DND-41 (cell line): ENCODE results near the gene ADCY1.

Experiments
- ATAC-seq: fragments of 200-7000 bp; cut with Tn5 transposase; 3 replicates; pipeline ENCODE4 v1.9.1; 2021; ENCODE audit warnings: low read depth; ENCODE audit not compliant: insufficient read depth
- DNase-seq: peaks from one replicate; pipeline ENCODE4 v3.0.0-alpha.2; 2020
- H2AFZ ChIP-seq: 2 replicates; pipeline ENCODE4 v1.6.0; 2012; ENCODE audit warnings: low read depth, low read length
- H3K27ac ChIP-seq: 2 replicates; pipeline ENCODE4 v1.5.1; 2012; ENCODE audit warnings: low read length, inconsistent platforms
- H3K27me3 ChIP-seq: fragments of 200-600 bp; sonication (generic); 2 replicates; pipeline ENCODE4 v1.6.0; 2012; ENCODE audit warnings: low read length, mild to moderate bottlenecking, inconsistent platforms; ENCODE audit not compliant: insufficient read depth, poor library complexity
- H3K36me3 ChIP-seq: 2 replicates; pipeline ENCODE4 v1.5.1; 2012; ENCODE audit warnings: low read length, inconsistent platforms; ENCODE audit not compliant: insufficient read depth
- H3K4me1 ChIP-seq: 2 replicates; pipeline ENCODE4 v1.5.1; 2012; ENCODE audit warnings: mild to moderate bottlenecking, low read length; ENCODE audit not compliant: insufficient read depth
- H3K4me2 ChIP-seq: 2 replicates; pipeline ENCODE4 v1.6.0; 2012; ENCODE audit warnings: mild to moderate bottlenecking, moderate library complexity, low read length, inconsistent platforms; ENCODE audit not compliant: insufficient read depth
- H3K4me3 ChIP-seq, 2 experiments: fragments of 200-600 bp in 1 of 2; shearing (Covaris generic) in 1 of 2; 2 replicates each; pipeline ENCODE4 v1.5.1; 2012 to 2016; ENCODE audit warnings: inconsistent platforms in 2 of 2, low read length in 2 of 2, mild to moderate bottlenecking in 2 of 2, low read depth in 1 of 2, moderate library complexity in 1 of 2
- H3K79me2 ChIP-seq: 2 replicates; pipeline ENCODE4 v1.6.0; 2012; ENCODE audit warnings: low read length, inconsistent platforms; ENCODE audit not compliant: insufficient read depth
- H3K9ac ChIP-seq: 2 replicates; pipeline ENCODE4 v1.6.0; 2012; ENCODE audit warnings: low read depth, mild to moderate bottlenecking, inconsistent platforms, low read length, moderate library complexity
- H3K9me3 ChIP-seq: 2 replicates; pipeline ENCODE4 v1.5.1; 2012; ENCODE audit warnings: low read length, moderate library complexity, mild to moderate bottlenecking, inconsistent platforms; ENCODE audit not compliant: insufficient read depth, severe bottlenecking
- H4K20me1 ChIP-seq: 2 replicates; pipeline ENCODE4 v1.6.0; 2012; ENCODE audit warnings: low read length; ENCODE audit not compliant: insufficient read depth
- EZH2 ChIP-seq: IDR thresholded peaks from 3 replicates; pipeline ENCODE4 v1.6.1; 2012; ENCODE audit warnings: borderline replicate concordance, low read depth, mild to moderate bottlenecking, moderate library complexity, low read length, inconsistent platforms; ENCODE audit not compliant: severe bottlenecking
- TF ChIP-seq, protein P1 (sequence below): IDR thresholded peaks from 2 replicates; pipeline ENCODE4 v1.5.1; 2012; ENCODE audit warnings: borderline replicate concordance, low read length, moderate library complexity, mild to moderate bottlenecking; ENCODE audit not compliant: poor library complexity, severe bottlenecking; ENCODE audit errors: extremely low read depth

ADCY1 gene

DNA sequence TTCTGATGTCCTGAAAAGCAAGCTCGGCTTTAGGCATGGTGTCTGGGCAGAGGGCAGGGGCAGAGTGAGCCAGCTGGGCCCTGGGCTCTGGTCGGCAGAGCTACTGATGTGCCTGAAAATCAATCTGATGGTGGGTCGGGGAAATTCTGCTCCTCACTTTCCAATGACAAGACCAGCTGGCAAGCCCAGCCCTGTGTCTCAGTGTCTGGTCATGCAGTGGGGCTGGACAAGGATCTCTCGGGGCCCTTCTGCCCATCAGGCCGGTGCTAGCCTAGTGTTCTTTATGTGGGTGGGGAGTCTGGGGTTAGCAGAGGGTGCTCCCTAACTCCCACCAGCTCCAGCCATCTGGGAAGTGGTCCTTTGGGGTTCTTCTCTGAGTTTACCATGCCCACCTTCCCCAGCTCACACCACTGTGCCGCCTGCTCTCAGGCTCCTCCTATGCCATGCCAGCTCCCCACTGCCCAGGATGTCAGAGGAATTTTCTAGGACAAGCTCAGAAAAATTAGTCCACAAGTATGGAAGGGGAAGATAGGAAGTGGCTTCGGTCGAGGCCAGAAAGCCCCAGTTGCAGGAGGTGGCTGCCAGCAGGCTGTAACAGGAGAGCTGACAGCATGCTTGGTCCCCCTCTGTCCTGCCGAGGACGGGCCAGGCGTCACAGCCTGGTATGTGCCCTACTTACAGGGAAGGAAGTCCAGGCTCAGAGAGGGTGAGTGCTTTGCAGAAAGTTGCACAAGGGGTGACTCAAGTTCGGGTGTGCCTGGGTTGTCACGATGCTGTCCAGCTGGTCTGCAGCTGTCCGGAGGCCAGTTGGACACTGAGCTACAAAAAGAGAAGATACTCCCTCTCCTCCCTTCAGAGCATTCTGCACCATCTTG lies 135.2 kb downstream of the ADCY1 start:
- H3K79me2 ChIP-seq, result no peaks in the 10 kb centered on the region
- no peak overlapping the region for H3K4me3 ChIP-seq
- no peak for TF ChIP-seq EZH2
- TF ChIP-seq, protein P1, sequence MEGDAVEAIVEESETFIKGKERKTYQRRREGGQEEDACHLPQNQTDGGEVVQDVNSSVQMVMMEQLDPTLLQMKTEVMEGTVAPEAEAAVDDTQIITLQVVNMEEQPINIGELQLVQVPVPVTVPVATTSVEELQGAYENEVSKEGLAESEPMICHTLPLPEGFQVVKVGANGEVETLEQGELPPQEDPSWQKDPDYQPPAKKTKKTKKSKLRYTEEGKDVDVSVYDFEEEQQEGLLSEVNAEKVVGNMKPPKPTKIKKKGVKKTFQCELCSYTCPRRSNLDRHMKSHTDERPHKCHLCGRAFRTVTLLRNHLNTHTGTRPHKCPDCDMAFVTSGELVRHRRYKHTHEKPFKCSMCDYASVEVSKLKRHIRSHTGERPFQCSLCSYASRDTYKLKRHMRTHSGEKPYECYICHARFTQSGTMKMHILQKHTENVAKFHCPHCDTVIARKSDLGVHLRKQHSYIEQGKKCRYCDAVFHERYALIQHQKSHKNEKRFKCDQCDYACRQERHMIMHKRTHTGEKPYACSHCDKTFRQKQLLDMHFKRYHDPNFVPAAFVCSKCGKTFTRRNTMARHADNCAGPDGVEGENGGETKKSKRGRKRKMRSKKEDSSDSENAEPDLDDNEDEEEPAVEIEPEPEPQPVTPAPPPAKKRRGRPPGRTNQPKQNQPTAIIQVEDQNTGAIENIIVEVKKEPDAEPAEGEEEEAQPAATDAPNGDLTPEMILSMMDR, result no peak
- no peaks in the 10 kb centered on the region for H4K20me1 ChIP-seq
- H3K9me3 ChIP-seq, result no peaks in the 10 kb centered on the region
- DNase-seq, result no peak
- no peak for ATAC-seq
- H3K4me1 ChIP-seq, result no peaks in the 10 kb centered on the region
- peaks cover 15% of the 10 kb centered on the region for H3K27me3 ChIP-seq
- H3K27ac ChIP-seq, result no peak overlapping the region
- no peak overlapping the region for H2AFZ ChIP-seq
- H3K9ac ChIP-seq, result no peak overlapping the region
- no peaks in the 10 kb centered on the region for H3K36me3 ChIP-seq
- H3K4me2 ChIP-seq, result no peak overlapping the region

DNA sequence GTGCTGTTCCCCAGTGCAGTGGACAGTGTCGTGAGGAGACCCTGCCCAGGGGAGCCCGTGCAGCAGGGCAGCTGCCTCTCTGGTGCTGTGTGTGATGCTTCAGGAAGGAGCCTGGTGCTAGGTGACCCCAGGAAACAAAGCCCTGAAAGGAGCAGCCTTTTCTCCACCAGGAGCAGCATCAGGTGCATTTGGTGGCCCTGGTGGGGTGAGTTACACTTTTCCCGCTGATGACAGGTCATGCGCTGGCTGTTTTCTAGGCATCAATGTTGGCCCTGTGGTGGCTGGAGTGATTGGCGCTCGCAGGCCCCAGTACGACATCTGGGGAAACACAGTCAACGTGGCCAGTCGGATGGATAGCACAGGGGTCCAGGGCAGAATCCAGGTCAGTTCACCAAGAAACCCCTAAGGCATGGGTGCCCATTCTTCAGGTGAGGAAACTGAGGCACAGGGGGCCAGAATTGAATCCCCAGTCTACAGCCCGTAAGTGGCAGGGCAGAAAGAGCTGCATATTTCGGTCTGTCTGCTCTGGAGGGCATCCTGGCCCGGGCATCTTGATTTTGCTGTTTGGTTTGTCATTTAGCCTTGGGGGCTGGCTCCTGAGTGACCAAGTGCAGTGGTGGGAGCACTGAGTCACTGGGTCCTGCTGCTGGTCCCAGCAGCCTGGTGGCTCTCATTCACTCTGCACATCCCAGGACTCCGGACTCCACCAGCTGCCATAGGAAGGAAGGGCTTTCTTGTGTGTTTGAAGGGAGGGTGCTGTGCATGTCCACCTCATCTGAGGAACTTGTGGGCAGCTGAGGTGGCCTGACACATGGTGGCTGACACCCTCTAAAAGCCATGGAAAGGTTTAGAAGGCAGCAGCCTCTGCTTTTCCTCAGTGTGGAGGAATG lies 136.3 kb downstream of the ADCY1 start:
- no peak overlapping the region for H3K4me2 ChIP-seq
- peaks cover 15% of the 10 kb centered on the region for H3K27me3 ChIP-seq
- H3K36me3 ChIP-seq, result no peaks in the 10 kb centered on the region
- ATAC-seq (no peak), DNase-seq (no peak)
- no peak overlapping the region for H3K27ac ChIP-seq
- no peak overlapping the region for H2AFZ ChIP-seq
- H4K20me1 ChIP-seq, result no peaks in the 10 kb centered on the region
- H3K4me1 ChIP-seq, result no peaks in the 10 kb centered on the region
- no peak overlapping the region for H3K9ac ChIP-seq
- no peaks in the 10 kb centered on the region for H3K79me2 ChIP-seq
- no peak overlapping the region for H3K4me3 ChIP-seq
- TF ChIP-seq, protein P1, result no peak
- TF ChIP-seq EZH2, result no peak
- no peaks in the 10 kb centered on the region for H3K9me3 ChIP-seq

DNA sequence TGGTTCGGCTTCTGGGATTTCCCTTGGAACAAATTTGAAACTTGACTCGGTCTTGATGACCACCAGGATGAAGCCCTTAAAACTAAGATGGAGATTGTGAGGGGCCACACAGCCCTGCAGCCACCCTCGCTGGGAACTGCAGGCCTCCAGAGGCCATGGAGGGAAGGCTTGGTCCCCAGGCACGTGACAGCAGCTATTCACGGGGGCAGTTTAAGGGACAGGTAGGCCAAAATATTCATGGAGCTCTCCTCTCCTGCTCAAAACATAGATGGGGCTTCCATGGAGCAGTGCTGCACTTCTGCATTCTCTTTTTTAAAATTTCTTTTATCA lies 137.0 kb downstream of the ADCY1 start:
- Histone ChIP-seq H3K4me1 (no peaks in the 10 kb centered on the region), H3K36me3 (no peaks in the 10 kb centered on the region), H3K79me2 (no peaks in the 10 kb centered on the region), H3K27ac (no peak overlapping the region), H3K9me3 (no peaks in the 10 kb centered on the region), H4K20me1 (no peaks in the 10 kb centered on the region), H3K4me2 (no peak overlapping the region), H3K27me3 (peaks cover 13% of the 10 kb centered on the region), H3K9ac (no peak overlapping the region), H2AFZ (no peak overlapping the region), H3K4me3 (no peak overlapping the region)
- no peak for DNase-seq
- ATAC-seq, result no peak
- TF ChIP-seq, protein P1, result no peak
- no peak for TF ChIP-seq EZH2
